Measurements from ENCODE around the gene ADORA2B.
"Not testable (repeated sequence)": the region's sequence is repeated elsewhere in the genome, so short reads cannot be mapped to it uniquely, and the experiment has no call there.

The ADORA2B gene

GRCh38 chr17:15921640-15922039 is 23.3 kb upstream of the ADORA2B start:
- DNase-seq (ENCODE audit: low read depth in 4 of 4, low spot score in 1 of 4), result no peak

DNA sequence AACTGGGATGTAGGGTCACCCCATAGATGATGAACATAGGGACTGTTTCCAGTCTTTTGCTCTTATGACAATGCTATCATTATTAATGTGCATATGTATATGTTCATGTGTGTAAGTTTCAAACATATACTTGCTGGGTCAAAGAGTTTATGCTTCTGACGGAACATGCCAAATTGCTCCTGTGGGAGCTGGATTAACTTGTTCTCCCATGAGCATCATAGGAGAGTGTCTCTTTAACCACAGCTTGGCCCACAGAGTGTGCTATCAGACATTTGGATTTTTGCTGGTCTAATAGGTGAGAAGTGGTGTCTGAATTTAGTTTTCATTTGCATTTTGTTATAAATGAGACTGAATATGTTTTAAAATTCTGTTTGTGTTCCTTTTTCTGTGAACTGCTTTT is 22.3 kb upstream of the ADORA2B start:
- no peak for DNase-seq (ENCODE audit: low read depth in 4 of 4, low spot score in 1 of 4)

DNA sequence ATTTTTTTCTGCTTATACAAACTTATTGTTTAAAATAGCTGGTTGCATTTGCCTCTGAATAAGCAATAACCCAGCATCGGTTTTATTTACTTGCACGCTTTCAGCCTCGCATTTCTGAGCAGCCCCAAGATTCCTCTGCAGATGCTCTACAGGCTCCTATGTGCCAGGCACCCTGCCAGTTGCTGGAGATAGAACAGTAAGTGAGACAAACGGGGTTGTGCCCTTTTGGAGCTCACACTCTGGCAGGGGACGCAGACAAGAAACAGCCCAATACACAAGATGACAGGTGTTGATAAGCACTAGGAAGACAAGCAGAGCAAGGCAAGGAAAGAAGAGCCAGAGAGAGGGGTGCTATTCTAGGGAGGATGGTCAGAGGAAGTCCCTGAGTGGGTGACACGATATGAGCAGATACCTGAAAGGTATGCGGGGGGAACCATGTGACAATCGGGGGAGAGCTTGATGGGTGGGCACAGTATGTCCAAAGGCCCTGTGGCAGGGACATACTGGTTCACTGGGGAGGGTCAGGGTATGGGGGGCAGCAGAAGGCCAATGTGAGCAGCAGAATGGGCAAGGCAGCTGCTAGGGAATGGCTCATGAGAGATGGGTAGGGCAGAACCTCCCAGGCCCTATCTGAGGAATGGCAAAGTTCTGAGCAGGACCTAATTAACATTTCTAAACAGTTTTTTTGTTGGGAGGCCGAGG is 18.7 kb upstream of the ADORA2B start:
- no peak for DNase-seq (ENCODE audit: low read depth in 4 of 4, low spot score in 1 of 4)

GRCh38 chr17:15928286-15928785 is 16.6 kb upstream of the ADORA2B start:
- DNase-seq (ENCODE audit: low read depth in 4 of 4, low spot score in 1 of 4), result no peak

DNA sequence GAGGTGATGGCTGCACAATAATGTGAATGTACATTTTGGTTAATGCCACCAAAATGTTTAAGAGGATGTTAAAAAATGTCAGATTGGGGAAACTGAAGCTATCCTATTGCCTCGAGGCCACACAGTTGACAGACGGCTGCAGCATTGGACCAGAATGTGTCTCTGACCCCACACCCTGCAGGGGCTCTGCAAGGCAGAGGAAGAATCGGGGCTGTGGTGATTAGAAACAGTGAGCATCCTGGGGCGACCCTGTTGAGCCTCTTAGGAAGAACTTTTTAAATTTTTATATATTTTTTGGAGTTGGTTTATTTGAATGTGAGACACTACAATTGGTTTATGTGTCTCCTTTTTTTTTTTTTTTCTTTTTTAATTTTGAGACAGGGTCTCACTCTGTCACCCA is 15.0 kb upstream of the ADORA2B start:
- no peak for DNase-seq (ENCODE audit: low read depth in 4 of 4, low spot score in 1 of 4)

- no peak for DNase-seq (ENCODE audit: low read depth in 4 of 4, low spot score in 1 of 4)
Measured at GRCh38 chr17:15930426-15930825, 14.5 kb upstream of the ADORA2B start.

DNA sequence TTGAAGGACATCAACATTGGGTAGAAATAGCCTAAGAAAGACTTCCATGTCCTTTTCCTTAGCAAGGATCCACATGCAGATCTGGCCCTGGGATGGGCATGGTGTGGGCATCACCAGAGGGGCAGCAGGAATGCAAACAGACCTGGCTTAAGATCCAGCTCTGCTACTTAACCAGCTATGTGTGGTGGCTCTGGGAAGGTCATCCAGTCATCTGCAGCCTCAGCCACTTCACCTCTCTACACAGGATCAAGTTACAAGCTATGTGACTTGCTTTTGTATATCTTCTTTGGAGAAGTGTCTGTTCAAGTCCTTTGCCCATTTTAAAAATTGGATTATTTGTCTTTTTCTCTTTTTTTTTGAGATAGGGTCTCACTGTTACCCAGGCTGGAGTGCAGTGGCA is 13.5 kb upstream of the ADORA2B start:
- no peak for DNase-seq (ENCODE audit: low read depth in 4 of 4, low spot score in 1 of 4)

GRCh38 chr17:15934866-15935265 is 10.1 kb upstream of the ADORA2B start:
- DNase-seq (ENCODE audit: low read depth in 4 of 4, low spot score in 1 of 4), result no peak

DNA sequence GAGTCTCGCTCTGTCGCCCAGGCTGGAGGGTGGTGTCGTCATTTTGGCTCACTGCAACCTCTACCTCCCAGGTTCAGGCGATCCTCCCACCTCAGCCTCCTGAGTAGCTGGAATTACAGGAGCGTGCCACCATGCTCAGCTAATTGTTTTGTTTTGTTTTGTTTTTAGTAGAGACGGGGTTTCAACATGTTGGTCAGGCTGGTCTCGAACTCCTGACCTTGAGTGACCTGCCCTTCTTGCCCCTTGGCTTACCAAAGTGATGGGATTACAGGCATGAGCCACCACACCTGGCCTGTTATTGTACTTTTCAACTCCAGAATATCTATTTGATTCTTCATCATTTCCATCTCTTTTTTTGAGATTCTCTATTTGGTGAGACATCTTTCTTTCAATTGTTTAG is 9.0 kb upstream of the ADORA2B start:
- DNase-seq (ENCODE audit: low read depth in 4 of 4, low spot score in 1 of 4), result no peak

- DNase-seq (ENCODE audit: low read depth in 4 of 4, low spot score in 1 of 4), result not testable (repeated sequence)
Measured at GRCh38 chr17:15936481-15936880, 8.4 kb upstream of the ADORA2B start.

- DNase-seq (ENCODE audit: low read depth in 4 of 4, low spot score in 1 of 4), result no peak
Measured at GRCh38 chr17:15941781-15942180, 3.1 kb upstream of the ADORA2B start.

DNA sequence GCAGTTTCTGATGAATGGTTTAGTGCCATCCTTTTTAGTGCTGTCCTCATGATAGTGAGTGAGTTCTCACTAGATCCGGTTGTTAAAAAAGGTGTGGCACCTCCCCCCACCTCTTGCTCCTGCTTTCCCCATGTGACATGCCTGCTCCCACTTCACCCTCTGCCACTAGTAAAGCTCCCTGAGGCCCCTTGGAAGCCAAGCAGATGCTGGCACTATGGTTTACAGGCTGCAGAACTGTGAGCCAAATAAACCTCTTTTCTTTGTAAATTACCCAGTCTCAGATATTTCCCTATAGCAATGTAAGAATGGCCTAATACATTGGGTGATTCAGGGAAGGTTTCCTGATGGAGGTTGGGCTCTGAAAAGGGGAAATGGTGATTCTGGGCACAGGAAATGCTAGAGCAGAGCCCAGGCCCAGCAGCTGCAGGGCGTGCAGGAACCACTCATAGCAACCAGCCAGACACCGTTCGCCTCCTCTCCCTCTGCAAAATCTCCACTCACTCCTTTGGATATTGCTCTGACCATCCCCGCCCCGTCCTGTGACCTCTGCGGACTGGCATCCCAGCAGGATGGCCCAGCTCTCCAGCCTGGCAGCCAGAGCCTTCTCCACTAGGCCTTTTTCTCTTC is 2.6 kb upstream of the ADORA2B start:
- DNase-seq (ENCODE audit: low read depth in 4 of 4, low spot score in 1 of 4), result no peak

- no peak for DNase-seq (ENCODE audit: low read depth in 4 of 4, low spot score in 1 of 4)
Measured at GRCh38 chr17:15943971-15944758, 765 bp upstream of the ADORA2B start.

DNA sequence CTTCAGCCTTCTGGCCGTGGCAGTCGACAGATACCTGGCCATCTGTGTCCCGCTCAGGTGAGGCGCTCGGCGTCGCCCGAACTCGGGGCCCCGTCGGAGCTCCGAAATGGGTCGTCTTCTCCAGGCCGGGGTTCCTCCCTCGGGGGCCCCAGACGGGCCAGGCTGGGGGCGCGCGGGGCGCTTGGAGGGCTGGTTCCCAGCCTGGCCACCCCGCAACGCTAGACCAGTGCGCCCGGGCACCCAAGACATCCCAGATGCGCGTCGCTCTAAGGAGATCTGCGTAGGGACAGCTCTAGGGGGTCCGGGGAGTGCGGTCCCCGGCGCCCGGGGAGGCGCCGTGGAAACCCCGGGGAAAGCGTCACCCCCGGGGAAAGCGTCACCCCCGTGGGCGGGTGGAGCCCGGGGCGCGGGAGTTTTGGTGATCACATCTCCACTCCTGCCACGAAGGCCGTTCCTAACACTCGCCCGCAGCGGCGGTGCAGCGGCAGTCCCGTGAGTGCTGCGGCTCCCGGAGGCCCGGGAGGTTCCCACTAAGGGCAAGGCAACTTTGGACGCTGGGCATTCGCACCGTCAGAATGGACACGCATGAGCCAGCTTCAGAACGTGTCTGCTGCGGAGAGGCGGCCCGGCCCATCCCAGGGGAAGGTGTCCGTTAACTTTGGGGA is 729 bp downstream of the ADORA2B start:
- no peak for DNase-seq (ENCODE audit: low read depth in 4 of 4, low spot score in 1 of 4)

DNA sequence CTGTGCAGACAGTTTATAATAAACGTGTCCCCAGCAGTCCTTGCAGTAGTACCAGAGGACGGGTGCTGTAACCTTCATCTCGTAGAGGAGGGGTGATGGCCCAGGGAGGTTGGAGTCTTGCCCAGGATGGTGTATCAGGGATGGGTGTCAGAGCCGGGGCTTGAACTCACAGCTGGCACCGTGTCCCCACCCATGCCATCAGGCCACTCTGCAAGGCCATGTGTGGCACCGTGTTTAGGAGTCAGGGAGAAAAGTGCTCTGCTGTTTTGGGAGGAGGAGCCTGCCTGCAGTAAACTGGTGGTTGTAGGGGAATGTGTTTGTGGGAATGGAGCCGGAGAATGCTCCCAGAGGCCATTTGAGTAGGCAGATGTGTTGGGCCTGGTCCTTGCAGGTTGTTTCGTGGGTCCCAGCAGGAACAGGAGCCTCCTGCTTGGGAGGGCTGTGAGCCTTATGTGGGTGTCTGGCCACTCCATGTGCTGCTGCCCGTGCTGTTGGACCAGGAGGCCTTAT is 1.7 kb downstream of the ADORA2B start:
- no peak for DNase-seq (ENCODE audit: low read depth in 4 of 4, low spot score in 1 of 4)

DNA sequence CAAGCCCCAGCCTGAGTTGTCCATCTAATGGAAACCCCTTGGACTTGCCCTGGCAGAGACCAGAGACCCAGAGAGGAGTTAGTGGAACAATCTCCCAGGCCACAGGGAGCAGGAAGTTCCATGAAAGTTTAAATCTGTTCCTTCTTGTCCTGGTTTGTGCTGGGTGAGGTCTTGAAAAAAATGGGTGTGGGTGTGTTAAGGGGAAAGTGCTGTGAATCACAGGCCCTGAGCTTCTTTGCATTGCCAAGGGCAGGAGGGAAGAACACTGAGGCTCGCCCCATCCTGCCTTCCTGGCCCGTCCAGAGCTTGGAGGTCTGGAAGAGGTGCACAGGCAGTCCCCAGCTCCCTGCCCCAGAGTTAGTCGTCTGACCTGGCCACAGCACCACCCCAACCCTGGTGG is 2.3 kb downstream of the ADORA2B start:
- DNase-seq (ENCODE audit: low read depth in 4 of 4, low spot score in 1 of 4), result no peak

- no peak for DNase-seq (ENCODE audit: low read depth in 4 of 4, low spot score in 1 of 4)
Measured at GRCh38 chr17:15947976-15948752, 3.2 kb downstream of the ADORA2B start.

- no peak for DNase-seq (ENCODE audit: low read depth in 4 of 4, low spot score in 1 of 4)
Measured at GRCh38 chr17:15951368-15952047, 6.6 kb downstream of the ADORA2B start.

DNA sequence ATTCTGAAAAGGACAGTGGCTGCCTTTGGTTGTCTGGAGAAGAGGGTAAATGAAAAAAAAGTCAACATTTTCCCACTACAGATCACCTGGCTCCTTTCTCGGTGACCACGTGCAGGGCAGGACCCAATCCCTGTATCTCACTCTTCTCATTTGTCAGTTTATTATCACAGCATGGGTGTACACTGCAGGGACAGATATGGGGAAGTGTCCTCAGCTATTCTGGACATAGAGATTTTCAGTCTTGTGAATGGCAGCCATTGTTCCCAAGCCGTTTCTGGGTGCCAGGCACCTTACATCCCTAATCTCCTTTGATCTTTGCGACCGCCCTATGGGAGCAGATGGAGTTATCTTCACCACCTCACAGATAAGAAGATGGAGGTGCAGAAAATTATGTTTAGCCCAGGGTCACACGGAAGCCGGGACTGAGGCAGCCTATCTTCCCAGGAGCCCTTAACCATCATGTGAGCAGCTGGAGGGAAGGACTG is 7.2 kb downstream of the ADORA2B start:
- no peak for DNase-seq (ENCODE audit: low read depth in 4 of 4, low spot score in 1 of 4)
